Epithelial cell of prostate (primary cell): ENCODE results near the gene CEACAM16.

Experiments used
- DNase-seq: peaks from one replicate; pipeline ENCODE4 v3.0.0-alpha.2; 2011; ENCODE audit warnings: low read depth, low spot score
- H3K27ac ChIP-seq: fragments of 450-650 bp; 2 replicates; pipeline ENCODE4 v1.5.1; 2017; ENCODE audit warnings: mild to moderate bottlenecking

Gene CEACAM16

GRCh38 chr19:44741841-44742329, 42.9 kb downstream of the CEACAM16 start:
- DNase-seq, result peak; percentile 99
- H3K27ac ChIP-seq, result peak overlapping the region; percentile 98

GRCh38 chr19:44742330-44743061, 43.5 kb downstream of the CEACAM16 start:
- no peak for DNase-seq
- H3K27ac ChIP-seq, result peak overlapping the region; percentile 98

- DNase-seq, result no peak
- peak overlapping the region; percentile 5 for H3K27ac ChIP-seq
Observed at GRCh38 chr19:44744871-44745332, 46.0 kb downstream of the CEACAM16 start.

GRCh38 chr19:44745341-44745831, 46.4 kb downstream of the CEACAM16 start:
- DNase-seq, result no peak
- H3K27ac ChIP-seq, result peak overlapping the region; percentile 5

- H3K27ac ChIP-seq, result no peak overlapping the region
- DNase-seq, result no peak
Observed at GRCh38 chr19:44745887-44746600, 47.1 kb downstream of the CEACAM16 start.

GRCh38 chr19:44746616-44746945, 47.6 kb downstream of the CEACAM16 start:
- H3K27ac ChIP-seq, result no peak overlapping the region

GRCh38 chr19:44746946-44747738, 48.2 kb downstream of the CEACAM16 start:
- peak; percentile 93 for DNase-seq

More at GRCh38 chr19:44746616-44746945, 47.6 kb downstream of the CEACAM16 start:
- no peak for DNase-seq

GRCh38 chr19:44747739-44748425, 48.9 kb downstream of the CEACAM16 start:
- no peak for DNase-seq
- peak overlapping the region; percentile 97 for H3K27ac ChIP-seq

More at GRCh38 chr19:44746946-44747738, 48.2 kb downstream of the CEACAM16 start:
- H3K27ac ChIP-seq, result peak overlapping the region; percentile 97

GRCh38 chr19:44748426-44749254, 49.7 kb downstream of the CEACAM16 start, which contains the start of gene BCL3:
Gene BCL3, plus strand, starts transcription at chr19:44748708. Its CDS starts 83 bp downstream, at chr19:44748791.
- peak within 1 kb of the TSS; percentile 97 for H3K27ac ChIP-seq
- DNase-seq, result no peak

GRCh38 chr19:44749292-44749691, 50.3 kb downstream of the CEACAM16 start:
- H3K27ac ChIP-seq, result peak overlapping the region; percentile 97
- no peak for DNase-seq

GRCh38 chr19:44749994-44750393, 51.0 kb downstream of the CEACAM16 start:
- no peak overlapping the region for H3K27ac ChIP-seq
- DNase-seq, result no peak

GRCh38 chr19:44752123-44752815, 53.3 kb downstream of the CEACAM16 start:
- H3K27ac ChIP-seq, result no peak overlapping the region

GRCh38 chr19:44752816-44753625, 54.1 kb downstream of the CEACAM16 start:
- H3K27ac ChIP-seq, result peak overlapping the region; percentile 92
- DNase-seq, result peak; percentile 77

More at GRCh38 chr19:44752123-44752815, 53.3 kb downstream of the CEACAM16 start:
- no peak for DNase-seq

- no peak for DNase-seq
- H3K27ac ChIP-seq, result peak overlapping the region; percentile 92
Observed at GRCh38 chr19:44753626-44753931, 54.6 kb downstream of the CEACAM16 start.

- no peak for DNase-seq
- peak overlapping the region; percentile 92 for H3K27ac ChIP-seq
Observed at GRCh38 chr19:44753932-44754749, 55.2 kb downstream of the CEACAM16 start.

GRCh38 chr19:44754750-44755080, 55.8 kb downstream of the CEACAM16 start:
- peak overlapping the region; percentile 92 for H3K27ac ChIP-seq
- DNase-seq, result no peak

- no peak for DNase-seq
- peak overlapping the region; percentile 92 for H3K27ac ChIP-seq
Observed at GRCh38 chr19:44755219-44755618, 56.3 kb downstream of the CEACAM16 start.
